ENCODE results near the gene ATP4A.

DNA sequence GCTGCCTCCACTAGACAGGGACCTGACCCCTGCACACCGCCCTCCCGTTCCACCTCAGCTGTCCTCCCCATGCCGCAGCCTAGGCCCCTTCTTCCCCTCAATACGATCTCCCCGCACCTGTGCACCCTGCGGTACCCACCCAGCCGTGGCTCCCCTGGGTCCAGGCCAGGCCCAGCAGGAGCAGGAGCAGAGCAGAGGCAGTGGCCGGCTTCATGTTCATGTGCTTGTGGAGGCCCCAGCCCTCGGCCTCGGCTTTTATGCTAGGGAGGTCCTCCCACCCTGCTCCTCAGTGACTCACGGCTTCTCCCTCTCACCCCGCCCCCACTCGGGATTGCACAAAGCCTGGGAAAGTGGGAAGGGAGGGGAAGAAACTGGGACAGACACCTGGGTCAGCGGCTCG is 61.8 kb downstream of the ATP4A start:
- TF ChIP-seq CTCF (conservative IDR thresholded peaks at IDR 0.05; ENCODE audit: low read length) (no peak), EZH2phosphoT487 (IDR thresholded peaks at IDR 0.05; ENCODE audit: borderline replicate concordance) (no peak)

Data from Loucy (cell line).